Measurements from ENCODE around the gene PDSS2. TPM values are rescaled to one million over a fixed set of nuclear protein-coding genes. Genes with fewer than 3 reads are reported as not detected.
"Not testable (repeated sequence)": the region's sequence is repeated elsewhere in the genome, so short reads cannot be mapped to it uniquely, and the experiment has no call there.

PDSS2 gene
- total RNA-seq, 1 donor from 2014 or later = 10.7 TPM

DNA sequence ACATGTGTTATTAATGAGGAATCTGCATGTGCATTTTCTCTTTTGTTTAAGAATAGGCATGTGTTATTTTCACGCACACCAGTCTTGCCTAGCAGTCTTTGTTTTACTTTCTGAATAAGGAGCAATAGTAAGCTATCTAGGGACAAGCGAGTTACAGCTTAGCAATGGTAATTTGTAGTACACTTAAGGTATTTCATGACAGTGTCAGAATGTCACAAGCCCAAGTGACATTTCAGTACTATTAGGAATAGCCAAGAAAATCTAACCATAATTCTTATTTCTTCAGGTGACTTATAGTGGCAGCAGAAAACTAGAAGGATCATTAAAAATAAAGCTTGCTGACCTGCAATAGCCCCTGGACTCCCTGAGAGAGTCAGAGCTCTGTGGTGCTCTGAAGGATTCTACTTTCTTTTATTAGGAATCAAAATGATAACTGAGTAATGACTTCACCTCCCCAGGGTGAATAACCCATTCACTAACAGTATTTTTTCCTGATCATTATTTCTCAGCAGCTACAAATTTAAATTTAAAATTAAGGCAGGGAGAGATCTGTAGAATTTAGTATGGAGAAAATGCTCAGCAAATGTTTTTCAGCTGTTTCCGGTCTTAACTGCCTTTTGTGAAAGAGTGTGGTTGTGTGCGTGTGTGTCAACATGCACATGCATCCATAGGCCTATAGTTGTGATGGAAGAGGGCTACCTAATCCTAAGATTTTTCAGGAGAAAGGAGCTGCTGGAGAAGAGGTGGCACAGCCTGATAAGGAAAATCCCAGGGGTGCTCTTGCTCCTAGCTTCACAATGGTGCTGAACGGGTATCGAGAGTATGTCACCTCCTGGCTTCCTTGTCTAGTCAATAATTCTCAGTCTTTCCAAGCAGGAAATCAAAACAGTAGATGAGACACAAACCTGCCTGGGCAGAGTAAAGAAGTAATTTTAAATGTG lies 254.0 kb downstream of the PDSS2 start:
- Mint-ChIP-seq H3K9me3 (peaks cover 15% of the 10 kb centered on the region), H3K36me3 (peaks cover 20% of the 10 kb centered on the region), H3K27me3 (ENCODE audit: low read depth) (no peaks in the 10 kb centered on the region), H3K4me3 (no peak overlapping the region), H3K27ac (no peak overlapping the region), H3K4me1 (peaks cover 8% of the 10 kb centered on the region)
- no peak for TF ChIP-seq CTCF (IDR thresholded peaks at IDR 0.05; ENCODE audit: unreplicated experiment)
- no peak for DNase-seq (ENCODE audit: low spot score in 2 of 2, unreplicated experiment in 2 of 2)

- H3K36me3 Mint-ChIP-seq = peaks cover 21% of the 10 kb centered on the region
- H3K27me3 Mint-ChIP-seq (ENCODE audit: low read depth) = no peaks in the 10 kb centered on the region
- H3K27ac Mint-ChIP-seq = no peak overlapping the region
- H3K4me3 Mint-ChIP-seq = no peak overlapping the region
- H3K4me1 Mint-ChIP-seq = peaks cover 8% of the 10 kb centered on the region
- no peak for DNase-seq (ENCODE audit: low spot score in 2 of 2, unreplicated experiment in 2 of 2)
- TF ChIP-seq CTCF (IDR thresholded peaks at IDR 0.05; ENCODE audit: unreplicated experiment) = no peak
- H3K9me3 Mint-ChIP-seq = peaks cover 15% of the 10 kb centered on the region
These were observed 256.4 kb downstream of the PDSS2 start for GRCh38 chr6:107202876-107203468.

GRCh38 chr6:107198631-107199416 lies 260.5 kb downstream of the PDSS2 start:
- TF ChIP-seq CTCF (IDR thresholded peaks at IDR 0.05; ENCODE audit: unreplicated experiment) = no peak
- peaks cover 8% of the 10 kb centered on the region for H3K4me1 Mint-ChIP-seq
- no peak for DNase-seq (ENCODE audit: low spot score in 2 of 2, unreplicated experiment in 2 of 2)
- peaks cover 17% of the 10 kb centered on the region for H3K36me3 Mint-ChIP-seq
- no peak overlapping the region for H3K4me3 Mint-ChIP-seq
- H3K9me3 Mint-ChIP-seq = peaks cover 8% of the 10 kb centered on the region
- H3K27ac Mint-ChIP-seq = no peak overlapping the region
- H3K27me3 Mint-ChIP-seq (ENCODE audit: low read depth) = no peaks in the 10 kb centered on the region

- no peak overlapping the region for H3K27ac Mint-ChIP-seq
- H3K36me3 Mint-ChIP-seq = peaks cover 17% of the 10 kb centered on the region
- no peaks in the 10 kb centered on the region for H3K9me3 Mint-ChIP-seq
- H3K4me1 Mint-ChIP-seq = no peaks in the 10 kb centered on the region
- H3K27me3 Mint-ChIP-seq (ENCODE audit: low read depth) = no peaks in the 10 kb centered on the region
- DNase-seq (ENCODE audit: low spot score in 2 of 2, unreplicated experiment in 2 of 2) = no peak
- no peak for TF ChIP-seq CTCF (IDR thresholded peaks at IDR 0.05; ENCODE audit: unreplicated experiment)
- H3K4me3 Mint-ChIP-seq = no peak overlapping the region
These were observed 263.2 kb downstream of the PDSS2 start for GRCh38 chr6:107196152-107196551.

GRCh38 chr6:107194723-107195122 lies 264.6 kb downstream of the PDSS2 start:
- not testable (repeated sequence) for H3K27me3 Mint-ChIP-seq (ENCODE audit: low read depth); H3K27ac Mint-ChIP-seq; DNase-seq (ENCODE audit: low spot score in 2 of 2, unreplicated experiment in 2 of 2); H3K4me1 Mint-ChIP-seq; H3K4me3 Mint-ChIP-seq; H3K9me3 Mint-ChIP-seq
- peaks cover 21% of the 10 kb centered on the region for H3K36me3 Mint-ChIP-seq
